NCI-H748 treated with DMSO at 0.1 percent for 48 hours (cell line): Measurements from ENCODE around the gene DNAJB1.
"Not testable (repeated sequence)": the region's sequence is repeated elsewhere in the genome, so short reads cannot be mapped to it uniquely, and the experiment has no call there.

ENCODE experiments used
- DNase-seq: peaks from one replicate; lab custom pipeline; 2025; lab: John Stamatoyannopoulos, UW

Gene DNAJB1

GRCh38 chr19:14517840-14518505 lies at the start of gene DNAJB1:
Gene DNAJB1 (minus strand): TSS chr19:14518397. CDS start chr19:14518349, 48 bp downstream.
- no peak for DNase-seq

- no peak for DNase-seq
Measured at GRCh38 chr19:14567079-14567478, 48.9 kb upstream of the DNAJB1 start.

GRCh38 chr19:14566712-14567077 lies 48.5 kb upstream of the DNAJB1 start:
- no peak for DNase-seq

- DNase-seq, result no peak
Measured at GRCh38 chr19:14565765-14566711, 47.8 kb upstream of the DNAJB1 start.

- DNase-seq, result no peak
Measured at GRCh38 chr19:14565298-14565679, 47.1 kb upstream of the DNAJB1 start.

- DNase-seq, result not testable (repeated sequence)
Measured at GRCh38 chr19:14564652-14565297, 46.6 kb upstream of the DNAJB1 start.

GRCh38 chr19:14563989-14564651 lies 45.9 kb upstream of the DNAJB1 start:
- DNase-seq, result no peak

- DNase-seq, result no peak
Measured at GRCh38 chr19:14563590-14563926, 45.4 kb upstream of the DNAJB1 start.

GRCh38 chr19:14562660-14563589 lies 44.7 kb upstream of the DNAJB1 start:
- no peak for DNase-seq

GRCh38 chr19:14561847-14562351 lies 43.7 kb upstream of the DNAJB1 start:
- DNase-seq, result no peak

- DNase-seq, result no peak
Measured at GRCh38 chr19:14561249-14561648, 43.1 kb upstream of the DNAJB1 start.

- no peak for DNase-seq
Measured at GRCh38 chr19:14560776-14561108, 42.5 kb upstream of the DNAJB1 start.

- no peak for DNase-seq
Measured at GRCh38 chr19:14559916-14560775, 41.9 kb upstream of the DNAJB1 start.

- DNase-seq, result no peak
Measured at GRCh38 chr19:14558370-14559066, 40.3 kb upstream of the DNAJB1 start.

- DNase-seq, result no peak
Measured at GRCh38 chr19:14556662-14557188, 38.5 kb upstream of the DNAJB1 start.

GRCh38 chr19:14555918-14556661 lies 37.9 kb upstream of the DNAJB1 start:
- no peak for DNase-seq

- no peak for DNase-seq
Measured at GRCh38 chr19:14554382-14554812, 36.2 kb upstream of the DNAJB1 start.

- no peak for DNase-seq
Measured at GRCh38 chr19:14553939-14554243, 35.7 kb upstream of the DNAJB1 start.
